H1 (cell line): ENCODE measurements around the gene NBAS. TPM values are rescaled to one million over a fixed set of nuclear protein-coding genes. Genes with fewer than 3 reads are reported as not detected.

Source experiments
- CTCF ChIA-PET: fragments of 300-600 bp; sonication (Branson Sonifier 250); formaldehyde crosslinking; loops from one replicate; lab custom pipeline; 2021; ENCODE audit not compliant: partially characterized antibody; lab: Charles Lee
- POLR2A ChIA-PET: fragments of 300-600 bp; sonication (Branson Sonifier 250); formaldehyde crosslinking; loops from one replicate; lab custom pipeline; 2021; ENCODE audit warnings: inconsistent platforms; ENCODE audit not compliant: partially characterized antibody; lab: Charles Lee
- DNase-seq, 2 experiments: peaks; one replicate each; pipeline versions ENCODE4 v3.0.0 to v3.0.0-alpha.2; 2010 to 2022; ENCODE audit warnings: low spot score in 2 of 2, low read depth in 1 of 2, mixed read lengths in 1 of 2
- FAIRE-seq: peaks from 2 replicates; lab custom pipeline; 2011; peaks lifted over from hg19 to GRCh38; lab: Jason Lieb, UNC
- H2AFZ ChIP-seq: 2 replicates; pipeline ENCODE4 v1.8.1; 2012; ENCODE audit warnings: low read length, inconsistent platforms
- H2AK5ac ChIP-seq: 2 replicates; pipeline ENCODE4 v1.6.1; 2013; ENCODE audit warnings: low read depth, low read length
- H2BK120ac ChIP-seq: replicated peaks from 2 replicates; pipeline ENCODE3; 2013; ENCODE audit warnings: low read depth, low read length, inconsistent platforms
- H2BK12ac ChIP-seq: 2 replicates; pipeline ENCODE4 v1.6.1; 2013; ENCODE audit warnings: low read depth, low read length
- H2BK15ac ChIP-seq: 2 replicates; pipeline ENCODE4 v1.6.1; 2013; ENCODE audit warnings: low read length
- H2BK20ac ChIP-seq: 2 replicates; pipeline ENCODE4 v1.6.1; 2013; ENCODE audit warnings: low read length
- H2BK5ac ChIP-seq: 2 replicates; pipeline ENCODE4 v1.6.1; 2013; ENCODE audit warnings: low read depth, low read length
- H3K14ac ChIP-seq: 2 replicates; pipeline ENCODE4 v1.6.1; 2013; ENCODE audit warnings: inconsistent platforms; ENCODE audit not compliant: insufficient read length
- H3K18ac ChIP-seq: 2 replicates; pipeline ENCODE4 v1.6.1; 2013; ENCODE audit warnings: low read length; ENCODE audit errors: extremely low read depth
- H3K23ac ChIP-seq: 2 replicates; pipeline ENCODE4 v1.6.1; 2013; ENCODE audit warnings: inconsistent platforms; ENCODE audit not compliant: insufficient read length
- H3K23me2 ChIP-seq: 2 replicates; pipeline ENCODE4 v1.6.1; 2013; ENCODE audit warnings: low read depth, low read length
- H3K27ac ChIP-seq: 2 replicates; pipeline ENCODE4 v1.6.1; 2011; ENCODE audit warnings: low read depth, low read length, inconsistent platforms
- H3K27me3 ChIP-seq, 4 experiments: replicated peaks in 1 of 4; 1 replicate in 1 of 4; 2 replicates in 3 of 4; pipeline versions ENCODE4 v1.6.1 to v1.8.1; 2011 to 2013; ENCODE audit warnings: low read length in 3 of 4, mild to moderate bottlenecking in 3 of 4, inconsistent platforms in 2 of 4, mixed read lengths in 2 of 4, moderate library complexity in 1 of 4; ENCODE audit not compliant: control insufficient read depth in 3 of 4, insufficient read depth in 3 of 4; ENCODE audit errors: extremely low read depth in 1 of 4
- H3K36me3 ChIP-seq, 4 experiments: 2 replicates each; pipeline versions ENCODE4 v1.6.1 to v1.8.1; 2011 to 2013; ENCODE audit warnings: mild to moderate bottlenecking in 4 of 4, low read length in 3 of 4, moderate library complexity in 2 of 4, control low read depth in 1 of 4, inconsistent platforms in 1 of 4; ENCODE audit not compliant: insufficient read depth in 4 of 4, control insufficient read depth in 2 of 4
- H3K4ac ChIP-seq: replicated peaks from 2 replicates; pipeline ENCODE3; 2013; ENCODE audit warnings: low read length, low read depth, mixed read lengths, inconsistent platforms; ENCODE audit not compliant: insufficient read length
- H3K4me1 ChIP-seq, 4 experiments: replicated peaks in 1 of 4; 1 replicate in 1 of 4; 2 replicates in 3 of 4; pipeline versions ENCODE4 v1.6.1 to v1.8.1; 2011 to 2013; ENCODE audit warnings: low read length in 3 of 4, inconsistent platforms in 2 of 4, mixed read lengths in 1 of 4; ENCODE audit not compliant: insufficient read depth in 4 of 4, control insufficient read depth in 3 of 4
- H3K4me2 ChIP-seq, 2 experiments: 2 replicates each; pipeline versions ENCODE4 v1.6.1 to v1.8.1; 2011 to 2013; ENCODE audit warnings: low read depth in 2 of 2, low read length in 2 of 2, control low read depth in 1 of 2, inconsistent platforms in 1 of 2, mild to moderate bottlenecking in 1 of 2; ENCODE audit not compliant: insufficient read depth in 1 of 2
- H3K4me3 ChIP-seq, 4 experiments: fragments of 200-600, 300-600 bp in 1 of 4; sonication (generic), shearing (Covaris generic), sonication (Bioruptor Twin) in 1 of 4; 2 replicates each; pipeline versions ENCODE4 v1.5.1 to v1.8.1; 2011 to 2016; ENCODE audit warnings: low read length in 4 of 4, low read depth in 3 of 4, control low read depth in 2 of 4, inconsistent platforms in 2 of 4, mild to moderate bottlenecking in 2 of 4, mixed read lengths in 1 of 4, moderate library complexity in 1 of 4; ENCODE audit not compliant: insufficient read depth in 2 of 4; ENCODE audit errors: extremely low read depth in 1 of 4
- H3K56ac ChIP-seq: replicated peaks from 2 replicates; pipeline ENCODE3; 2013; ENCODE audit warnings: low read depth, mild to moderate bottlenecking, mixed read lengths, low read length, inconsistent platforms; ENCODE audit not compliant: insufficient read length
- H3K79me1 ChIP-seq: 2 replicates; pipeline ENCODE4 v1.6.1; 2013; ENCODE audit warnings: low read depth, low read length, control low read depth
- H3K79me2 ChIP-seq, 2 experiments: 2 replicates each; pipeline versions ENCODE4 v1.6.1 to v1.8.1; 2012 to 2013; ENCODE audit warnings: low read length in 2 of 2, mild to moderate bottlenecking in 2 of 2, inconsistent platforms in 1 of 2; ENCODE audit not compliant: insufficient read depth in 2 of 2, control insufficient read depth in 1 of 2
- H3K9ac ChIP-seq, 4 experiments: replicated peaks in 1 of 4; 1 replicate in 1 of 4; 2 replicates in 3 of 4; pipeline versions ENCODE4 v1.6.1 to v1.8.1; 2011 to 2013; ENCODE audit warnings: low read depth in 3 of 4, low read length in 3 of 4, control low read depth in 2 of 4, mild to moderate bottlenecking in 2 of 4, moderate library complexity in 2 of 4, inconsistent platforms in 1 of 4; ENCODE audit errors: extremely low read depth in 1 of 4
- H3K9me3 ChIP-seq, 2 experiments: 2 replicates each; pipeline versions ENCODE4 v1.6.1 to v1.8.1; 2012 to 2013; ENCODE audit warnings: mild to moderate bottlenecking in 2 of 2, moderate library complexity in 2 of 2, control low read depth in 1 of 2, inconsistent platforms in 1 of 2, low read depth in 1 of 2, low read length in 1 of 2, mixed read lengths in 1 of 2; ENCODE audit not compliant: insufficient read depth in 2 of 2
- H4K20me1 ChIP-seq, 2 experiments: replicated peaks in 1 of 2; 2 replicates each; pipeline versions ENCODE3 to v1.8.1; 2011 to 2013; ENCODE audit warnings: inconsistent platforms in 2 of 2, low read length in 2 of 2, mild to moderate bottlenecking in 1 of 2; ENCODE audit not compliant: insufficient read depth in 2 of 2, control insufficient read depth in 1 of 2
- H4K5ac ChIP-seq: 2 replicates; pipeline ENCODE4 v1.6.1; 2013; ENCODE audit warnings: low read length, low read depth, mixed read lengths, inconsistent platforms; ENCODE audit not compliant: insufficient read length
- H4K8ac ChIP-seq: 2 replicates; pipeline ENCODE4 v1.8.0; 2013; ENCODE audit warnings: mild to moderate bottlenecking, moderate library complexity, low read length, inconsistent platforms; ENCODE audit not compliant: insufficient read depth; ENCODE audit errors: extremely low read depth
- H4K91ac ChIP-seq: replicated peaks from 2 replicates; pipeline ENCODE3; 2013; ENCODE audit warnings: low read length, mixed read lengths, inconsistent platforms; ENCODE audit not compliant: insufficient read length
- CHD1 ChIP-seq: IDR thresholded peaks from 2 replicates; pipeline ENCODE4 v1.6.1; 2012; ENCODE audit warnings: low read depth, low read length, improper control_type of control experiment
- RAD21 ChIP-seq, 2 experiments: IDR thresholded peaks in 1 of 2; conservative IDR thresholded peaks in 1 of 2; 2 replicates each; pipeline ENCODE4 v1.6.1; 2011; ENCODE audit warnings: low read depth in 2 of 2, low read length in 2 of 2, improper control_type of control experiment in 1 of 2, inconsistent platforms in 1 of 2, mild to moderate bottlenecking in 1 of 2, moderate library complexity in 1 of 2
- SRF ChIP-seq: IDR thresholded peaks from 2 replicates; pipeline ENCODE4 v1.6.1; 2011; ENCODE audit warnings: mild to moderate bottlenecking, low read depth, low read length, moderate library complexity
- TCF12 ChIP-seq: IDR thresholded peaks from 2 replicates; pipeline ENCODE4 v1.6.1; 2011; ENCODE audit warnings: low read depth, mild to moderate bottlenecking, low read length
- USF2 ChIP-seq: IDR thresholded peaks from 2 replicates; pipeline ENCODE4 v1.6.1; 2011; ENCODE audit warnings: low read length, improper control_type of control experiment
- WGBS, 2 experiments: shearing (Covaris generic) in 1 of 2; methylation state at CpG; one replicate each; pipeline versions ENCODE4 v1.1.6 to v1.1.7; 2013 to 2015; ENCODE audit warnings: low lambda C conversion rate in 2 of 2, mixed read lengths in 2 of 2, inconsistent platforms in 1 of 2, low coverage in 1 of 2, missing lambda C conversion rate in 1 of 2; ENCODE audit not compliant: insufficient replicate concordance in 2 of 2, insufficient coverage in 1 of 2, insufficient read length in 1 of 2; ENCODE audit errors: extremely low coverage in 1 of 2, missing lambda C conversion rate in 1 of 2; 5-methylcytosine and 5-hydroxymethylcytosine counted together
- polyA plus RNA-seq, 7 experiments: library from polyadenylated mRNA; depleted of rRNA in 3 of 7; stranded (reverse) in 5 of 7; unstranded in 2 of 7; fragments of >200 nt in 5 of 7; fragments of 200-250 nt in 2 of 7; gene quantifications; 1 replicate in 5 of 7; 2 replicates in 1 of 7; 4 replicates in 1 of 7; pipeline versions ENCODE4 v1.2.1 to v1.2.3, GENCODE V29; 2011 to 2013; ENCODE audit warnings: missing spikeins in 2 of 7, mixed read lengths in 2 of 7
- total RNA-seq: library from RNA; stranded (reverse); fragmentation: NEBNext Ultra II Directional; extraction: Animal tissue kit (Norgen Biotek cat#: 25700); gene quantifications from 2 replicates; pipeline ENCODE4 v1.2.1, GENCODE V29; 2021
- TF ChIP-seq, protein P1 (sequence below), 3 experiments: IDR thresholded peaks; 1 replicate in 2 of 3; 2 replicates in 1 of 3; pipeline versions ENCODE4 v1.5.1 to v1.6.1; 2011; ENCODE audit warnings: low read length in 3 of 3, mild to moderate bottlenecking in 3 of 3, inconsistent platforms in 2 of 3, low read depth in 1 of 3, moderate library complexity in 1 of 3; ENCODE audit not compliant: insufficient read depth in 1 of 3; ENCODE audit errors: control extremely low read depth in 1 of 3

Gene NBAS
- total and polyA plus RNA-seq, 2 of the 8 experiments (the other 6 are each of a cell fraction or from before 2014, with no cell fraction given), result 19.6 to 34.8 TPM

- FAIRE-seq (no peak), DNase-seq (no peak)
- Histone ChIP-seq H2BK120ac (no peak overlapping the region), H4K5ac (no peak overlapping the region), H3K79me2 (no peaks in the 10 kb centered on the region), H3K14ac (no peak overlapping the region), H3K9ac (no peak overlapping the region), H2AK5ac (no peak overlapping the region), H4K91ac (no peak overlapping the region), H3K4me1 (no peaks in the 10 kb centered on the region), H3K4me3 (no peak overlapping the region), H3K79me1 (no peaks in the 10 kb centered on the region), H4K20me1 (no peaks in the 10 kb centered on the region), H2BK15ac (no peak overlapping the region), H2BK5ac (no peak overlapping the region), H3K56ac (no peak overlapping the region), H4K8ac (no peak overlapping the region), H2AFZ (no peak overlapping the region), H3K27me3 (no peaks in the 10 kb centered on the region), H3K23me2 (no peaks in the 10 kb centered on the region), H3K9me3 (no peaks in the 10 kb centered on the region), H3K18ac (no peak overlapping the region), H3K4me2 (no peak overlapping the region)
- WGBS, 2 experiments, result 92% methylated on average over 2 of the region's 2 CpGs; no CpG with 5 or more reads in 1 of the 2 experiments
- ChIA-PET POLR2A (no interaction called here), CTCF (interaction anchor here (1.5 kb wide), 1 partner anchor 14 kb away, joined by 5 read pairs; no protein-coding TSS in a partner anchor)
- TF ChIP-seq SRF, result peak; percentile 79
- TF ChIP-seq TCF12, result no peak
- TF ChIP-seq, protein P1, sequence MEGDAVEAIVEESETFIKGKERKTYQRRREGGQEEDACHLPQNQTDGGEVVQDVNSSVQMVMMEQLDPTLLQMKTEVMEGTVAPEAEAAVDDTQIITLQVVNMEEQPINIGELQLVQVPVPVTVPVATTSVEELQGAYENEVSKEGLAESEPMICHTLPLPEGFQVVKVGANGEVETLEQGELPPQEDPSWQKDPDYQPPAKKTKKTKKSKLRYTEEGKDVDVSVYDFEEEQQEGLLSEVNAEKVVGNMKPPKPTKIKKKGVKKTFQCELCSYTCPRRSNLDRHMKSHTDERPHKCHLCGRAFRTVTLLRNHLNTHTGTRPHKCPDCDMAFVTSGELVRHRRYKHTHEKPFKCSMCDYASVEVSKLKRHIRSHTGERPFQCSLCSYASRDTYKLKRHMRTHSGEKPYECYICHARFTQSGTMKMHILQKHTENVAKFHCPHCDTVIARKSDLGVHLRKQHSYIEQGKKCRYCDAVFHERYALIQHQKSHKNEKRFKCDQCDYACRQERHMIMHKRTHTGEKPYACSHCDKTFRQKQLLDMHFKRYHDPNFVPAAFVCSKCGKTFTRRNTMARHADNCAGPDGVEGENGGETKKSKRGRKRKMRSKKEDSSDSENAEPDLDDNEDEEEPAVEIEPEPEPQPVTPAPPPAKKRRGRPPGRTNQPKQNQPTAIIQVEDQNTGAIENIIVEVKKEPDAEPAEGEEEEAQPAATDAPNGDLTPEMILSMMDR (IDR thresholded peaks at IDR 0.05; ENCODE audit: control extremely low read depth in 1 of 3, insufficient read depth in 1 of 3, low read depth in 1 of 3, low read length in 3 of 3), result peak in 2 of 3 experiments; percentile 7 to 39; a peak in 2 of 4 replicates
- TF ChIP-seq USF2, result no peak
- TF ChIP-seq CHD1, result no peak
- peak; percentile 12 to 13; a peak in 1 of 4 replicates for TF ChIP-seq RAD21 (IDR thresholded peaks at IDR 0.05 in 1 of 2, conservative IDR thresholded peaks at IDR 0.05 in 1 of 2; ENCODE audit: low read depth in 2 of 2, low read length in 2 of 2)
- TF ChIP-seq, all 59 proteins: peak for 3
- no peak overlapping the region for H2BK12ac ChIP-seq
- H3K27ac ChIP-seq, result no peak overlapping the region
- no peak overlapping the region for H3K4ac ChIP-seq
- no peak overlapping the region for H2BK20ac ChIP-seq
- H3K36me3 ChIP-seq, result peaks cover 0 to 14% (median 2%) of the 10 kb centered on the region in 4 experiments; a peak in 5 of 8 replicates
- H3K23ac ChIP-seq, result no peak overlapping the region
Observed at GRCh38 chr2:15471606-15472005, 89.5 kb downstream of the NBAS start.
